ENCODE measurements around the gene NSD2.

Gene NSD2

DNA sequence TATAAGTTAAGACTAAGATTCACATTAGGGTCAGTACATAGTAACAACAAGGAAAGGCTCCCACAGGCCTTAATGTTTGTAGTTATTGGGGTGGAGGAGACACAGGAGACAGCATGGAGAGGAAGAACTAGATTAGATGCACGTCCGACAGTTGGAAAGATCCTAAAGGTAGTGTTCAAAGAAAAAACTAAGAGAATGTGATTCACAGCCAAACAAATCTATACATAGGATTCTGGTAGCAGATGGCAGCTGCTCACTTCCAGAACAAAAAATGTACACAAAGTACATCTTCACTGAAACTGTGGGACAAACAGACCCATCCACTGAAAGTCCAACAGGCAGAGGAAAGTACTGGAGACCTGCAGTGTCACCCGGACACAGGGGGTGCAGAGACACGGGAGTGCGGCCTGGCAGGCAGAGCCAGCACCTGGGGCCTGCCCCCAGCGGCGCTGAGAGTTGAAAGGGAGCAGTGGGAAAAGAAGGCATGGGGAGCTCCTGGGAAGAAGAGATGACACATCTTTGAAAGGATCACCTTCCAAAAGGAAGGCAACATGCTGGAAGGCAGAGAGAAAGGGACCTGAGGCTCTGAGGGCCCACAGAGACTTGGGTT is 97.6 kb downstream of the NSD2 start:
- no peak for DNase-seq (ENCODE audit: low read depth in 2 of 2, low spot score in 1 of 2)

DNA sequence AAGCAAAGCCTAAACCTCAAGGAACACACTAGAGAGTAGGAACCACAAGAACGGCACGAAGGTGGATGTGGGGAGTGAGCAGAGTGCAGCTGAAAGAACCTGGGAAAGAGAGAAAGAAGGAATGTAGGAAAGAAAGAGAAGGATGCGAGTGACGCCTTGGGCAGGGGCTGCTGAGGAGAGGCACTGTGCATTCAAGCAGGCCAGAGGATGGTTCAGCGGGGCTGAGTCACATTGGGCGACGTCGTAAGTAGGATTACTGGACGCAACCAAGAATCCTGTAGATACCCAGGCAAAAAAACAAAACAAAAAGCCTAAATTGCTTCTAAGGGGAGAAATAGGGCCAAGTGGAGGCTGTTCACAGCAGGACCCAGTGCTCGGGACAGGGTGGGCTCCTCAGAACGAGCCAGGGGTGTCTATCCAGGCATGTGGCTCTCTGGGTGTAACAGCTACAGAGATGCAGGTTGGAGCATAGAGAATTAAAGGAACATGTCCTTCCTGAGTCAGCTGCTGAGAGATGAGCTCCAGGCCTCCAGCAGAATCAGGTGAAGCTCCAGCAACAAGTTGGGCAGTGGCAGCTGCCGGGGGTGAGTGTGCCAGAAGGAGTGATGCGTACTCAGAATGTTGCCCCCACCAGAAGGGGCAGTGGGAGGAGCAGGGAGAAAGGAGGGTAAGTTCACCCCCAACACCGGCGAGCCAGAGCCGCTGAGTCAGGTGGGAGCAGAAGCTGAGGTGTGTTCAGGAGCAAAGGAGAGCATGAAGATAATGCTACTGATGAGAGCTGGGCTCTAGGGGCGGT is 98.9 kb downstream of the NSD2 start:
- no peak for DNase-seq (ENCODE audit: low read depth in 2 of 2, low spot score in 1 of 2)

DNA sequence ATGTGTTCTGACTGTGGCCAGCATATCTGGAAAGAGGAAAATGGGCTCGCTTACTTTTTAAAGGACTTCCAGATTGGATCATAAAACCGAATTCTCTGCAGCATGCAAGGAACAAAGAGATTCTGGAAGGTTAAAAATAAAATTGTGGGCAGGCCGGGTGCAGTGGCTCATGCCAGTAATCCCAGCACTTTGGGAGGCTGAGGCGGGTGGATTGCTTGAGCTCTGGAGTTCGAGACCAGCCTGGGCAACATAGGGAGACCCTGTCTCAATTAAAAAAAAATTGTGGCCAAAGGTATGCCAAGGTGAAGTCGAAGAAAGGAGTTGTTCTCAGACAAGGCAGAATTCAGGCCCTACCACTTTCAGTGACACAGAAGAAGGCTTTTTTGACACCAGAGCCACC is 99.7 kb downstream of the NSD2 start:
- no peak for DNase-seq (ENCODE audit: low read depth in 2 of 2, low spot score in 1 of 2)

DNA sequence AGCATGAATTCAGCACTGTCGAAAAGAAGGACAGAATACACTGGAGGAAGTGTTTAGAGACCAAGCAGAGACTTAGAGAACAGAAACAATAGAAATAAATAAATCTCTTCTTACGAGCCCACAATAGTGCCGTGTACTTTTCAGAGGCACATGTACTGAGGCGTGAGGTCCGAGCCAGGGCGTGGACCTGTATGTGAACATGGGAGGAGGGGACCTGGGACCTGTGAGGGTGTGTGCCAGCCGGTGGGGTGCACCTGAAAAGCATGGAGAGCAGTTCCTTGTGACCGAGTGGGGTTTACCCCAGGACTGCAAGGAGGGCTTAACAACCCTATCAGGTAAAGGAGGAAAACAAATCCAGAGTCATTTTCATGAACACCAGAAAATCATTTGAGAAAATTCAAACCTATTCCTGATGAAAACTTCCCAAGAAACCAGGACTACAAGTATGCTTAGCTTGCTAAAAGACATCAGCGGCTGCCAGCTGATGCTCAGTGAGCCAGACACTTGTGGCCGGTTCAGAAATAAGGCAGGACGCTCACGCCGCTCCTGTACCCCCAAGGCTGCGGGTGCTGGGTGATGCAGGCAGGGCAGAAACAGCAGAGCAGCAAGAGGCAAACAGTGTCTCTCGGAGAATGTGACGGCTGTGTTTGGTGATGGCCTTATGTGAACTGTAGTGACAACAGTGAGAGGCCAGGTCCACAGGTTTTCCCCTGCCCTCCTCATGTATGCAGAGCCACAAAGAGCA is 100.4 kb downstream of the NSD2 start:
- DNase-seq (ENCODE audit: low read depth in 2 of 2, low spot score in 1 of 2) = no peak

DNA sequence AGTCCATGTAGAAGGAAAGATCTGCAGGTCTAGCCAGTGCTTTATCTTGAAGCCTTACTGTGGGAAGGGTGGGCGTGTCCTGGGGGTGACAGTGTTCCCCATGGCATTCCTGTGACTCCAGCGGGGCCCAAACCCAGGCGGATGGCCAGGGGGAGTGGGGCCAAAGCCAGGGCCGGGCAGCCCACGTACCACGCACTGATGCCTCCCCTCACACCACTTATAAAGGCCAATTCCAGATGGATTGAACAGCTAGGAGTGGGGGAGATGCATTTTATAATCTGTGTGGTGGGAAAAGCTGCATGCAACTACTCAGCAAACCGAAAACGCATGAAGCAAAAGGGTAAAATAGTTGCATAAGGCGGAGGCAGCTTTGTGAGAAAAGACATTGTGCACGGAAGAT is 101.2 kb downstream of the NSD2 start:
- no peak for DNase-seq (ENCODE audit: low read depth in 2 of 2, low spot score in 1 of 2)

DNA sequence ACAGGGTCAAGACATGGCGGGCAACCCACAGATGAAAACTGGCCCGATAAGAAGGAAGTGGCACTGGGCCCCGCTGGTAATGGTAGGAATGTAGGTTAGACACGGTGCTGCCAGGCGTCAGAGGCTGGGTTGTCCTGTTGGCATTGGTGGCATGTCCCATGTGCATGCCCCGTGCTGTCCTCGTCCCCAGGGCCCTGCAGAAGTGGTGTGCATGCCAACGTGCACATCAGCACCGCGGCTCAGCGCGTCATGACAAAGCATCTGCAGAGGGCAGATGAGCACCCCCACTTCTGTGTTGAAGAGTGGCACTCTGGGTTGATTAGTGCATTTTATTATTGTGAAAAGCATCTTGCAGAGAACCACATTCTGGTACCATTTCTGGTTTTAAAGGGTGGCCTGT is 102.0 kb downstream of the NSD2 start:
- DNase-seq (ENCODE audit: low read depth in 2 of 2, low spot score in 1 of 2) = no peak

DNA sequence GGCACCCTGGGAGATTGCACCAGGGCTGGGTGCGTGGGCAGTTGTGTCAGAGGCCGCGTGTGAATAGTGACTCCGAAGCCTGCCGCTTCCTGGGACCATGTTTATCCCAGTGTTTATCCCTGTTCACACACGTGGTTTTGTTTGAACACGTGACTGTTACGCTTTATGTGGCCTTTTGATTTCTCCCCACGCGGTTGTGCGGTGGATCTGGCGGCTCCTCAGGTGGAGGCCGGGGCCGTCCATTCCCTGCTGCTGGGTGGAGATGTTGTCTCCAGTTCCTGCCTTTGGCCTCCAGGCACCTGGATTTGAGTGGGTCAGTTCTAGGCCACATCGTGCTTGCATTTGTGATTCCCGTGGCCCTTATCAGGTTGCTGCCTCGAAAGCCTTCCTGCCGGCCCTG is 102.5 kb downstream of the NSD2 start:
- no peak for DNase-seq (ENCODE audit: low read depth in 2 of 2, low spot score in 1 of 2)

GRCh38 chr4:1974840-1975239 is 103.6 kb downstream of the NSD2 start:
- no peak for DNase-seq (ENCODE audit: low read depth in 2 of 2, low spot score in 1 of 2)

DNA sequence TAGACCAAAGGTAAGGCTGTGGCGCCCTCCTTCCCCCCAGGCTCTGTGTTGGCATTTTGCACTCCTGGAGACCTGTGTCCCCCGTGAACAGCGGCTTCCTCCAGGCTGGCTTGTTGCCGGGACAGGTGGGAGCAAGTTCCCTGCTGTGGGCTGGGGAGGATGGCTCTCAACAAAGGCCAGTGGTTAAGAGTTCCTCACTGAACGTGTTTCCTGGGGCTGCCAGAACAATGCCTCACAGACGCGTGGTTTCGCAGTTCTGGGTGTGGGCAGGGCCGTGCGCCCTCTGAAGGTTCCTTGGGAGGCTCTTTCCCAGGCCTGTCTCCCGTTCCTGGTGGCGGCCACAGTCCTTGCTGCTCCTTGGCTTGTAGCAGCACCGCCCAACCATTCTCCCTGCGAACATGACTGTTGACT is 104.2 kb downstream of the NSD2 start:
- no peak for DNase-seq (ENCODE audit: low read depth in 2 of 2, low spot score in 1 of 2)

GRCh38 chr4:1975880-1976279 is 104.7 kb downstream of the NSD2 start:
- no peak for DNase-seq (ENCODE audit: low read depth in 2 of 2, low spot score in 1 of 2)

DNA sequence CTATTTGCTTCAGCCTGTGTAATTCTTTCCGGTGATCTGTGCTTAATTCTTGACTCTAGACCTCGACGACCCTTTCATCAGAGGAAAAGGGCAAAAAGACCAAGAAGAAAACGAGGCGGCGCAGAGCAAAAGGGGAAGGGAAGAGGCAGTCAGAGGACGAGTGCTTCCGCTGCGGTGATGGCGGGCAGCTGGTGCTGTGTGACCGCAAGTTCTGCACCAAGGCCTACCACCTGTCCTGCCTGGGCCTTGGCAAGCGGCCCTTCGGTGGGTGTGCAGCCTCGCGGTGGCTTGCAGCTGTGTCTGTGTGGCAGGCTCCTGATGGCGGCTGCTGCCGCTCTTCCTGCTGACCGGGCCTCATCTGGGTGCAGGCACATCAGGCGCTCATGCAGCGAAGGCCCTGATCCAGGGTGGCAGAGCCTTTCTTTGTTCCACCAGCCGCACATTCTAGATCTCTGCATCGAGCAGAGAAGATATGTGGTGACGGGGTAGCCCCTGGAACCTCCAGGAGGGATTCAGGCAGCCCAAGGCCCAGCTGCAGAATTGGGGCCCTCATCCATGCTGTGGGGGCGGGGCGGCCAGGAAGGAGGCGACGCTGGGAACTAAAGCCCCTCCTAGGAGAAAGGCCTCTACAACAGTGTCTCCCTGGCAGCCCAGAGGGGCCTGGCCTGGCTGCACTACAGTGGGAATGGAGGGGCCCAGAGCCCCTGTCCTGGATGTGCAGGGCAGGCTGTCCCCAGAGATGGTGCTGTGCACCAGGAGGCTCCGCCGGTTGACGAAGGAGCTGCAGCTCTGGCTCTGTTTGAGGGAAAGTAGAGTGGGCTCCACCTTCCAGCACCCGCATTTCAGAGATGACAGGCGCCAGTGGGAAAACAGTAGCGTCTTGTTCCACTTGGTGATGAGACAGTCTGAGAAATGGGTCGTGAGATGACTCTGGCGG is 105.5 kb downstream of the NSD2 start:
- no peak for DNase-seq (ENCODE audit: low read depth in 2 of 2, low spot score in 1 of 2)

DNA sequence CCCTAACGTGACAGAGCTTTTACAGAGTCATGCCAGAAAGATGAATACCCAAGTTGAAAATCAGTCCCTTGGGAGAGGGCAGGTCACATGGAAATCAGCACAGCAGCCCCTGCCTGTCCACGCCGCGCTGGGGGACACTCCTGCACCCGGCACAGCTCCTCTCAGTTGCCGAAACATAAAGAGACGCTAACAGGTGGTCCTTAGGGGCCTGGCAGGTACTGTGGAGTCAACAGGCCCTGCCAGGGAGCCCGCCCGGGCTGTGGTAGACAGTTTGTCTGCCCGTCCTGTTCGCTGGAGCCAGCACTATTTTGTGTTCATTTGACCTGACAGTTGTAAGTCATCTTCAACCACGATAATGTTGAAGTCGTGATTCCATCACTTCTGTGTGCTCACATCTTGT is 107.0 kb downstream of the NSD2 start:
- no peak for DNase-seq (ENCODE audit: low read depth in 2 of 2, low spot score in 1 of 2)

DNA sequence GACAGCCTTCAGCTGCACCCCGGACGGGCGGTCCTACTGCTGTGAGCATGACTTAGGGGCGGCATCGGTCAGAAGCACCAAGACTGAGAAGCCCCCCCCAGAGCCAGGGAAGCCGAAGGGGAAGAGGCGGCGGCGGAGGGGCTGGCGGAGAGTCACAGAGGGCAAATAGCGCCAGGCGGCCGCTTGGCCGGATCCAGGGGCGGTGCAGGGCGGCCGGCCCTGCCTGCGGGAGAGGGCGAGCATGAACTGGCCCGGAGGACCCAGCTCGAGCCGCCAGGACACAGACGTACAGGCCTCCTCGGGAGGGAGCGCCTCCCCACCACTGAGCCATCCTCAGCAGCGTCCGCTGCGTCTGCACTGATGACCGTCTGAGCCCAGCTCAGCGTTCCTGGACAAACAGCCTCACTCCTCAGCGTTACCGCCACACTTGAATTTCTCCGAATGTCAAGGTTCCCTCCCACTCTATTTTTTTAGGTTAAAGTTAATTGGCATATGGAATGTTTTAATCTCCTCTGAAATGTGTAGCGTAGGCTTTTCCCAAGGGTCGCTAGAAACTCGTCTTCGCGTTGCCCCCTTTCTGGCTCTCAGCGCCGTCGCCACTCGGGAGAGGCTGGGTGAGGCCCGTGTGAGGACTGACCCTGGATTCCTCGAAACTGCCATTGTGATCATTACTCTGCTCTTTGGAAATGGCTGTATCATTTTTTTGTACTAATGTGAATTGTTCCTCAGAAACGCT is 107.7 kb downstream of the NSD2 start:
- no peak for DNase-seq (ENCODE audit: low read depth in 2 of 2, low spot score in 1 of 2)

DNA sequence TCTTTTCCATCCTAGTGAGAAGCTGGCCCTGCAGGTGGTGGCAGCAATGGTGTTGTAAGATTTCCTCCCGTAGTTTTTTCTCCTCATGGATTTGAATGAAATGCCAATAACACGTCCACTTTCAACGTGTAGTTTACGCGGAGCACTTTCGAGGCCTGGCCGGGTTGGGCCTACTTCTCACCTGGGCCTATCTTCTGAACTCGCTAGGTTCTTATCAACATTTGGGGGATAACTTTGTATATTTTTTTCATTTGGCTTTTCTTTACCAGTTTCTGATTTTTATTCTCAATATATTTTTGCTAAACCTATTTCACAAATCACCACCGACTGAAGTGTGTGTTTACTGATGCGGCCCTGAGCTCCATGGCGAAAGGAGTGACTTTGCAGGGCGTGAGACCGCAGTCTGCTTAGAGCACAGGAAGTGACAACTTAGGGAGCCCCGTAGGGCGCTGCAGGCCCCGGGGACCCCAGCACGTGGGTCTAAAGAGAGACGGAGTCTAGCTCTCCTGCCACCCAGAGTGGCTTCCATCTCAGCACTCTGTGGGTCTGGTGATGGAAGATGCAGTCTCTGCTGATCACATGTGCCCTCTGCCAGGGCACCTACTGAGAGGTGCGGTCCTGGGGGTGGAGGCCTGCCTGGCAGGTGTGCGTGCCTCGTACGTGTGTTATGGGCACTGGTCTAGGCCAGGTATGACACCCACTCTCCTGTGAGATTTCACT is 108.4 kb downstream of the NSD2 start:
- no peak for DNase-seq (ENCODE audit: low read depth in 2 of 2, low spot score in 1 of 2)

- no peak for DNase-seq (ENCODE audit: low read depth in 2 of 2, low spot score in 1 of 2)
Observed at GRCh38 chr4:1980561-1981041, 109.4 kb downstream of the NSD2 start.

DNA sequence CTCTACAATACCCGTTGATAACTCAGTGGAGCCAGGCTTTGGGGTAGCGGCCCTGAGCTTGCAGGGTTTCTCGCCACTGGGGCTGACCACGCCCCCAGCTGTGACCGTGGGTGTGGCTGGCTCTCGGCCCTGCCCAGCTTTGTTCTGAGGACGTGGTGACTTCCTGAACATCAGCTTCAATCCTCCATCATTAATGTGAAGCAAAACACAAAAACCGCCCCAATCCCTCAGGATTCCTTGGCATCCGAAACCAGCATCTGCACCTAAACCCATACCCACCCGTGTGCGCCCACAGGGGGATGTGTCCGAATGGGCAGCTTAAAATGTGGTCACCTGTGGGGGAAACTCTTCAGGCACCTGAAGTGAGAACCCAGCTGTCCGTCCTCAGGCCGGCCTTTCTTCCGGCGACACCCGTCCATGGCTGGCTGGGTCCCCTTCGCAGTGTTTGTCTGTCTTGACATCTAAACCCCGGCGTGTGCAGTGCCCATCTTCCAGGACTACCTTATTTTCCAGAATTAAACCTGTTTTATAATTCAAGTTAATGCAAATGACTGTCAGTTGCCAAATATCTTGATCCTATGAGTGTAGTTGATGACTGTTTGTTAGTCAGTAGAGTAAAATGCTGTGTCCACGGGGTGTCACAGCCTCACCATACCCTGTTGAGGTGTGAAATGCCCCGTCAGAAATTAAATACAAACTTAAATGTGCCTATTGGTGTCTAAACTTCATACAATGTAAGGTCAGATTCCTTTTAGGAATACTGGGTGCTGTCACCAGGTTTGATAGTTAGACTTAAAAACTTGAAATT is 110.3 kb downstream of the NSD2 start:
- no peak for DNase-seq (ENCODE audit: low read depth in 2 of 2, low spot score in 1 of 2)

GRCh38 chr4:1982124-1983052 is 111.2 kb downstream of the NSD2 start:
- DNase-seq (ENCODE audit: low read depth in 2 of 2, low spot score in 1 of 2) = no peak

All from stimulated activated CD8-positive, alpha-beta memory T cell treated with anti-CD3 and anti-CD28 coated beads, Interleukin-4, amount 100 ng/mL, for 1 hour (primary cell).